ENCODE measurements around the gene JPH3.

The JPH3 gene

DNA sequence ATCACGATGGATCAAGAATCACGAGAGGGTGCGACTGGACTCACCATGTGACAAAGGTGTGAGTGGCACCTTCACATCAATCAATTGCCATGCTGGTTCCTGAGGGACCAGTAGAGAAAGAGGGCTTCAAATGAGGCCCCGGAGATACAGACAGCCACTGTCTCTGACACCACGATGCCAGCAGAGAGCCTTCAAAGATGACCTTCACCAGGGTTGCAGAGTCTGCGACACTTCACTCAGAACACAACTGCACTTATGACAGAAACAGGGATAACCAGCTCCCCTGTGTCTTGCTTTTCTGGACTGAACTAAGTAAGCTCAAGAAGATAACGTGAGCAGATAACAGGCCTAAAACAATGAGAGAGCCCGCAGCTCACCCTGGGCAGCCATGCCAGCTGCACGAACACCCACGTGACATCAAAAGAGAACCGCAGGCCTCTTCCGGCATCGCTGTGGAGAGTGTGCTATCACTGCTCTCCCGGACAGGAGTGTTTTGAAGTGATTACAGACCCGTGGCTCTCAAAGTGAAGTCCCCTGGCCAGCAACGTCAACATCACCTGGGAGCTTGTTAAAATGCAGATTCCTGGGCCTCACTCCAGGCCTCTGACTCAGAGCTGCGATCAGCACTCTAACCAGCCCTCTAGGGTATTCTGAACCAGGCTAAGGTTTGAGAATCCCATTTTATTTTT, 127.1 kb downstream of the JPH3 start:
- TF ChIP-seq GATA3 (IDR thresholded peaks at IDR 0.05; ENCODE audit: low read depth, low read length) = no peak

DNA sequence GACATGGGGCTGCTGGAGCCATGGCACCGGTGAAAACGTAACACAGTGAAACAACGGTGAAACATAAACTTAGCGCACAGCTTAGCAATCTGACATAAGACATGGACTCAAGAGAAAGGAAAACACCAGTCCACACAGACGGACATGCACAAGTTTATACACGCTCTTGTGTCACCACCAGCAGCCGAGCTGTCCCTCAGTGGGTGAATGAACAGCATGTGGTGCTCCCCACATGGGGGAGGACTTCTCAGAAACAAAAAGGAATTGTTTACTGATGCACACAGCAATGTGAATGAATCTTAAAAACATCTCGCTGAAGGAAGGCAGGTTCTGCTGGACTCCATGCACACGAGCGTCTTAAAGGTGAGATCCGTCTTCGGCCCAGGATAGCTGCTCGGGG, 129.3 kb downstream of the JPH3 start:
- TF ChIP-seq GATA2 (IDR thresholded peaks at IDR 0.05; ENCODE audit: low read depth, low read length) = no peak
- TF ChIP-seq GATA3 (IDR thresholded peaks at IDR 0.05; ENCODE audit: low read depth, low read length) = no peak

DNA sequence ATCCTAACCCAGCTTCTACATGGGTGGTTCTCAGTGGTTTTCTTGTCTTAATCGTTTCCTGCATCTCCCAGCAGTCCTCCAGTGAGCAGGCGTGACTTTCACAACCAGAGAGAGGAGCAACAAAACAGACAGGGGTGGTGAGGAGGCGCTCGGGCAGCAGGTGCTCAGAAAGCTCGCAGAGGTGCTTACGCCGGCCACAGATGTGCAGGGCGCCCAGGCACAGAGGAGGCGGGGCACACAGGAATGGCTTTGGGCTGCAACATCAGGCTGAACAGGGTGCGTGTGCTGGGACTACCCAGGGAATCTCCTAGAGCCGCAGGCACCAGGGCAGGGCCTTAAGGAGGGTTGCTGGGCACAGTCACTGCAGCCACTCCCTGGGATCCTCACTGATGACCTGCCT, 130.9 kb downstream of the JPH3 start:
- TF ChIP-seq GATA3 (IDR thresholded peaks at IDR 0.05; ENCODE audit: low read depth, low read length) (no peak), GATA2 (IDR thresholded peaks at IDR 0.05; ENCODE audit: low read depth, low read length) (no peak)

DNA sequence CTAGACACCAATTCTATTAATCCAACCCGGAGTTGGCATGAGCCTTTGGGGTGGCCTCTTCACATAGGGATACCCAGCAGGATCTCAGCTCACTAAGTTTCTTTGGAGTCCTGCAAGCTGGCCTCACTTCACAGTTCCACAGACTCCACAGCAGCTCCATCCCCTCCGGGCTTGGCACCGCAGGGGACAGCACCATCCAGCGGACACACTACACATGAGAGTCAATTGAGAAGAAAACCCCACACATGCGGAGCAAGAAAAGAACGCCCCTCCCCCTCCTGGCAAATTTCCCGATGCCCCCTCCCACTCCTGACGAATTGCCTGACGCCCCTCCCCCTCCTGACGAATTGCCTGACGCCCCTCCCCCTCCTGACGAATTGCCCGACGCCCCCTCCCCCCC, 132.3 kb downstream of the JPH3 start:
- TF ChIP-seq GATA3 (IDR thresholded peaks at IDR 0.05; ENCODE audit: low read depth, low read length) (no peak), GATA2 (IDR thresholded peaks at IDR 0.05; ENCODE audit: low read depth, low read length) (no peak)

DNA sequence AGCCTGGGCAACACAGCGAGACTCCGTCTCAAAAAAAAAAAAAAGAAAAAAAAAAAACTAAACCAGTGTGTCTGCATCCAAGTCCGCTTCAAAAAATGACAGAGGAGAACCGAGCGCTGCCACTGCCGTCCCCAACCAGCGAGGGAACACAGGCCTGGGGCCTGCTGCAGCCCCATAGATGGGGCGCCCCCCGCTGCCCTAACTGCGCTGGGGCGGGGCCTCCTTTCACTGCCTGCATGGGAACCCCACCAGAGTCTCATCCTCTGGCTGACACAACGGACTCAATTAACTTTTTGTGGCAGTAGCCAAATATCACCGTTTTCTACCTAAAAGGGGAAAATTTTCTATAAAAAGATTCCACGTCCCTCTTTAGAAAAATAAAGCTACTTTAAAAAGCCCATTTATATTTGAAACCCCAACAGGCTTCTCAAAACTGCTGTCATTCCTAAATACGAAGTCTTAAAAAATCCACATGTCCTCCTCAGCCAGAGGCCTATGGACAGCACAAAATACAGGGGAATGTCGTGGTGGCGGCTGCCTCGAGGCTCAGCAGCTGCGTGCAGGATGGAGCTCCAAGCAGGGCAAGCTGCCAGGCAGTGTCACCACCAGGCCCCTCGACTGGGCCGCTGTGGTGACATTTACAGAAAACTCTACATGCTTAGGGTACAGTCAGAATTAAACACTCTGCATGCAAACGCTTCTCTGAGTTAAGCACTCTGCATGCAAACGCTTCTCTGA, 133.1 kb downstream of the JPH3 start:
- TF ChIP-seq GATA3 (IDR thresholded peaks at IDR 0.05; ENCODE audit: low read depth, low read length) (no peak), GATA2 (IDR thresholded peaks at IDR 0.05; ENCODE audit: low read depth, low read length) (no peak)

DNA sequence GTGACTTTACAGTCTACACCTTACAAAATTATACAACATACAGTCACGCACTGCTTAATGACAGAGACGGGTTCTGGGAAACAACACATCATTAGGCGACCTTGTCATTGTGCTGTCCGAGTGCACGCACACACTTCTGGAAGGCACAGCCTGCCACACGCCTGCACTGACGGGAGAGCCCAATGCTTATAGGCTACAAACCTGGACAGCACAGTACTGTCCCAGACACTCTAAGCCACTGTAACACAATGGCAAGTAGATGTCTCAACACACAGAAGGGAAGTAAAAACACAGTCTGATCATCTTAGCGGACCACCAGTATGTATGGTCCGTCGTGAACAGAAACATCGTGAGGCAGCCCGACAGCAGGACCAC, 133.7 kb downstream of the JPH3 start:
- TF ChIP-seq GATA3 (IDR thresholded peaks at IDR 0.05; ENCODE audit: low read depth, low read length) = no peak
- TF ChIP-seq GATA2 (IDR thresholded peaks at IDR 0.05; ENCODE audit: low read depth, low read length) = no peak

DNA sequence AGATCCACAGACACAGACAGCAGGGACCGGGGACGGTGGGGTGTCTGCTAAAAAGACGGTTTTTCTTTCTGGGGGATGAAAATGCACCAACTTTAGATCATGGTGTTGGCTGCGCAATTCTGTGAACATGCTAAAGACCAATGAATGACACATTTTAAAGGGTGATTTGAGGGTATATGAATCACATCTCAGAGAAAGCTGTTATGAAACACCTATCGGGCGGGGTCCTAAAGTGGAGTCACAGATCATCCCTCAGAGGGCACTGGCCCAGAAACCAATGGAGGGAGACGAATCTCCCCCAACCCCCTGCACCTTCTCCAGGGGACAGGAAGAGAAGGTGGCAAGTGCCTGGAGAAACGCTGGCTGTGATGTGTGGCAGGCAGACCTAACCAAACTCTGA, 137.5 kb downstream of the JPH3 start:
- no peak for TF ChIP-seq GATA3 (IDR thresholded peaks at IDR 0.05; ENCODE audit: low read depth, low read length)
- TF ChIP-seq GATA2 (IDR thresholded peaks at IDR 0.05; ENCODE audit: low read depth, low read length) = no peak

DNA sequence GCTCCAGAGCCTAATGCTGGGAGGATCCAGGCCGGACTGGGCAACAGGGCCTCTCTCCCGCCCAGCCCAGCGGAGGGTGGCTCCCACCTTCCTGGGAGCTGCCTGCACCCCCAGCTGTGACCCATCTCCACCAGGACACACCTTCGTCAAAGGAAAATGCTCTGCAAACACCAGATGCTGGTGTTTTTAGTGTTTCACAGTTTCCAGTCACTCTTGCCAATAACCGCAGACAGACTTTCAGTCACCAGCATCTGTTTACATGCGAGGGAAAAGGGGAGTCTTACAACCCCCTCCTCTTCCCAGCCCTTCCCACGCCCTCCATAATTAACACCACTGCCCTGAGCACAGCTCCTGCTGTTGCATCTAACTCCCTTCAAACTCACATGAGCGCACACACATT, 138.1 kb downstream of the JPH3 start:
- TF ChIP-seq GATA2 (IDR thresholded peaks at IDR 0.05; ENCODE audit: low read depth, low read length) (no peak), GATA3 (IDR thresholded peaks at IDR 0.05; ENCODE audit: low read depth, low read length) (no peak)

DNA sequence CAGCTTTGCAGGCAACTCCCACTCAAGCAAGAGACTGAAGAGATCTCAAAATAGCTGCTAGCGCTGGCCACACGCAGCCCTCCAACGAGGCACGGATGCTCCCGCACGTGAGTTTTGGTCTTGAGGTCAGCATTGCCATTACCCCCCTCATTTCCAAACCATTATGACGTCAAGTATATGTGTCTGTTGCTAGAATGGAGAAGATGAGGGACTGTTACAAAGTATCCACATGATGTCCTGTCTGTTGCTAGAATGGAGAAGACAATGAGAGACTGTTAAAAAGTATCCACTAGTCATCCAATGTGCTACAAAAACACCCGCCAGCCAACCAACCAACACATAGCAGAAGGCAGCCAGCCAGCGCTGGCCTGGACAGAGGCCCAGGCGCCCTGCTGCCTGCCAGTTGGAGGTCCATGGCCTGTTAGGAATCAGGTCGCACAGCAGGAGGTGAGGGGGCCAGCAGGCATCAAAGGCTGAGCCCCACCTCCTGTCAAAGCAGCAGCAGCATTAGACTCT, 138.7 kb downstream of the JPH3 start:
- TF ChIP-seq GATA2 (IDR thresholded peaks at IDR 0.05; ENCODE audit: low read depth, low read length) (no peak), GATA3 (IDR thresholded peaks at IDR 0.05; ENCODE audit: low read depth, low read length) (no peak)

DNA sequence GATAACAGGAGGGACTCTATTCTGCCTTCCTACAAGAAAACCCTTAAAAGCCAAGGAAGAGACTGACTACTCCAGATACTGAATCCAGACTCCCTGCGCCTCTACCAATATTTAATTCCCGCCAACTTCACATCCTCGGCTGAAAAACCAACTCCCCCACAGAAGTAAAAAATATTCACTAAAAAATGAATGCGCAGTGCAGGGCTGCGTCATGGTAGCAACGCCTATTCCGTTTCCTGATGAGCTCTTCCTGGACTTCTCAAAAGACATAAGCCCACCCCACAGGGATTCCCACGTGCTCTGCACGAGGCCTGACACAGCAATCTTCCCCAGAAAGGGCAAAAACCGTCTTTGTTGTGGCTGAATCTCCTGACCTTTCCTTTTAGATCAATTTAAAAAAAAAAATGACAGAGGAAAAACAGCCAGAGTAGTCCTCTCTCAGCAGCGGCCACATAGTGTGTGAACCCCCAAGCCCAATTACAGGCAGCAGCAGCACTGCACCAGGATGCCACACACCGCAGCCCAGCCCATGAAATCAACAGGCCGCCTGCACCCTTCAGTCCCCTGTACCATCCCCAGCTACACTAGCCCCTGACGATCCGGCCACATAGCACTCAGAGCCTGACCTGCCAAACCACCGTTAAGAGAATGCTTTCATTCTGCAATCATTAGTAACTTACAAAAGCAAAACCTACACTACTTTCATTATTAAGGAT, 139.6 kb downstream of the JPH3 start:
- no peak for TF ChIP-seq GATA2 (IDR thresholded peaks at IDR 0.05; ENCODE audit: low read depth, low read length)
- no peak for TF ChIP-seq GATA3 (IDR thresholded peaks at IDR 0.05; ENCODE audit: low read depth, low read length)

DNA sequence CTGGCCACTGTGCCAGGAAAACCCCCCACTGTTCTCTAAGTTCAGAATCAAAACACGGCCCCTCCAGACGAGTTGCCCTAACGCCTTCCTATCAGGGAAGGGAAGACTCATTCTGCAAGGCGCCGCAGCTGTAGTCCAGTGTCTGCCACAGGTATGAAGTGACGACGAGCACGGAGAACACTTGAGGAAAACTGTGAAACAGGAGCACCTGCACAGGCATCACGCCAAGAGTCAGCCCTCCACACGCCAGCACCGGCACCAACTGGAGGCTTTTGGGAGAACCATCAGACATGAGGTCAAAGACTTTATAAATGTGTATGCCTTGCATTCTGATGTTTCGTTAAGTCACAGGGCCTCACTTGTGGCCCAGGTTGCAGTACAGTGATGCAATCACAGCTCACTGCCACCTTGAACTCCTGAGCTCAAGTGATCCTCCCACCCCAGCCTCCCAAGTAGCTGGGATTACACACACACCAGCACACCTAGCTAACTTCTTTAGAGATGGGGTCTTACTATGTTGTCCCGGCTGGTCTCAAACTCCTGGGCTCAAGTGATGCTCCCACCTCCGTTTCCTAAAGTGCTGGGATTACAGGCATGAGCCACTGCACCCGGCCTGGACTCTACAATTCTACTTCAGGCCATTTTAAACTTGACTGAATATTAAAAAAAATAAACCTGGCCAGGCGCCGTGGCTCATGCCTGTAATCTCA, 140.6 kb downstream of the JPH3 start:
- TF ChIP-seq GATA3 (IDR thresholded peaks at IDR 0.05; ENCODE audit: low read depth, low read length) (no peak), GATA2 (IDR thresholded peaks at IDR 0.05; ENCODE audit: low read depth, low read length) (no peak)

DNA sequence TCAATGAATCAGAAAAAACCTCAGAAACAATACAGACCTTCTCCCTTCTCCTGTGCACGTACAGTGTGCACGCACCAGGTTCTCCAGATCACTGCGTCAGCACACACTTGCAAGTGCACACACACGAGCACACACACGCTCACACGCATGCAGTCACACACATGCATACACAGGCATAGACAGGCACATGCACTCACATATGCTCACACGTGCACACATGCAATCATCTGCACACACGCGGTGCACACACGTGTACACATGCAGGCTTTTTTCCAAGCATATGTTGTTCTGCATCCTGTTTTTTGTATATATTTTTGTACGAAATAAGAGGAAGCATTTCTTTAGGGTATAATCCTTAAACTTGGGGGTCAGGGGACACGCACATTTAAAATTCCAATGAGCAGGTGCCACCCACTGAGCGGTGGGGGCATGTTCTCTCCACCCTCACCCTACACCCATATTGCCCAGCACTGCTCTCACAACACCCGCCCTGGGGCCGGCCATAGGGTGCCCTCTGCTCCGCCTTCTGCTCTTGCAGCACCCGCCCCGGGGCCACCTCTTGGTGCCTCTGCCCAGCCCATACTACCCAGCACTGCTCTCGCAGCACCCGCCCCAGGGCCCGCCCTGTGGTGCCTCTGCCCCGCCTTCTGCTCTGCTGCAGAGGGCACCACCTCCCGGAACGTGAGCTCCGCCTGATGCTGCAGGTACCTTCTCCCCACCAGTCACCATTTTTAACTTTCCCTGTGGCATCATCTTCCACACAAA, 142.6 kb downstream of the JPH3 start:
- no peak for TF ChIP-seq GATA2 (IDR thresholded peaks at IDR 0.05; ENCODE audit: low read depth, low read length)
- TF ChIP-seq GATA3 (IDR thresholded peaks at IDR 0.05; ENCODE audit: low read depth, low read length) = no peak

DNA sequence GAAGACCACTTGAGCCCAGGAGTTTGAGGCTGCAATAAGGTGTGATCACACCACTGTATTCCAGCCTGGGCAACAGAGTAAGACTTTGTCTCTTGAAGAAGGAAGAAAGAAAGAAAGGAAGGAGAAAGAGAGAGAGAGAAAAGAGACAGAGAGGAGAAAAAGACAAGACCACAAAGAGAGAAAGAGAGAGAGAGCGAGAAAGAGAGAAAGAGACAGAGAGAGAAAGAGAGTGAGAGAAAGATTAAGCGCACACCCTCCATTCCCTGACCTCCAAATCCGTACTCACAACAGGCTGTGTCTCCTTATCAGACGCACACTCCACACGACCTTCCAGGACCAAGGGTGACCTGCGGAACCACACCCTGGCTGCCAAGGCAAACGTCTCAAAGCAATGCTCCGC, 143.9 kb downstream of the JPH3 start:
- TF ChIP-seq GATA3 (IDR thresholded peaks at IDR 0.05; ENCODE audit: low read depth, low read length) (no peak), GATA2 (IDR thresholded peaks at IDR 0.05; ENCODE audit: low read depth, low read length) (no peak)

Measured in SH-SY5Y (cell line).